COLO829 (cell line): ENCODE measurements around the gene NFIA.

ENCODE experiments used
- DNase-seq: peaks from one replicate; pipeline ENCODE4 v3.0.0; 2012; ENCODE audit warnings: low spot score

The NFIA gene

DNA sequence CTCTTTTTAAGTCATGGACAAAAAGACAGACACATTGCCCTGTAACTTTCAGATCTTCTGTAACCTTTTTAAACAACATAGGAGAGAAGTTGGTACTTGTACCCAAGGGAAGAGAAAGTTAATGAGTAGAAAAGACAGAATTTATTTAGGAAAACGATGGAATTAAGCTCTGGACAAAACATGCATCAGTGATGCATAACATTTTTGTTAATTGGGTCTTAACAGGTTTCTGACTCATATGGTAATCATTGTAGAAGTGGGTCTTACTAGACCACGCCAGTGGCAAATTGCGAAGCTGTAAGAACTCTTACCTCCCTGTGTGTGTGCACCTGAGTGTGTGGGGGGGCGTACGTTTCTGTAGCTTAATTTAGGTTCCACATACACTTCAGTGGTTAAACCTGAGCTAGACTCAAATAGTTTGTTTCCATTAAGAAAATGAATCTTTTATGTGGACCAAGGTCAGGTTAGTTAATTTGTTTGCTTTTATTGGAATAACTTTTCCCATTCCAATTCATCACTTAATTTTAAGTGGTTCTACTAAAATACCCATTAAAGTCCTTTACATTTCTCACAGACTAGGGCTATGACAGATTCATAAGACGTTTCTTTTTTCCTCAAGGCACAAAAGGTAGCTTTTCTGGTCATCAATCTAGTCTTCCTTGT lies 48.1 kb downstream of the NFIA start:
- no peak for DNase-seq

DNA sequence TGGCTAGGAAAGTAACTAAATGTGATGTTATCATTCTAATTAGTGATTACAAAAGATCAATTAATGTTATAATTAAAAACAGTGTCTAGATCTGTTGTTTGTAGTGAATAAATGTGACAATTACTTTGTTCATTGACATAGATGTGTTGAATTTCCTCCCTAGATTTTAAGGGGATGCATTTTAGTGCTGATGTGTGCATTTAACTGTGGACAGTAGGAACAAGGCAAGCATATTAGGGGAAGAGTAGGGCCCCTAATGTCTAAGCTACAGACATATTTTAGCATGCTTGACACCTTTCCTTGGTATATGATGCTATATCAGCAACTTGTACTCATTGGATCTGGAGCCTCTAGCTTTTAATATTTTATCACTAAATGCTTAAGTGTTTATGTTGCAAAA lies 48.9 kb downstream of the NFIA start:
- DNase-seq: no peak

DNA sequence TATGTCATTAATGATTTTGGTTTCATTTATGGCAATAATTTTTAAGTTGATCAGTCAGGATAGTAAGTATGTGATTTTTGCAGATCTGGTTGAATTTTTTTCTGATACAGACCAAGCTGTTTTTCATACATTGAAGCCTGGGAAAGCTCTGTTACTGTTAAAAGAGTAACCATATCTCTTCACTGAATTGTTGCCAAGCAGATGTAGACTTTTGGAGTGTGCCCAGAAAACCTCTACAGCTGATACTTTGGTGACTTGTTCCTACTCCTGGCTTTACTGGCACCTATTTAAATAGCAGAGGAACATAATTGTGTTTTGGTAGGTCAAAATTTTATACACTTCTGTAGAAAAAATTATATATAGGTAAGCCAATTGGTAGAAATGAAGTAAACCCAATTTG lies 49.4 kb downstream of the NFIA start:
- no peak for DNase-seq

DNA sequence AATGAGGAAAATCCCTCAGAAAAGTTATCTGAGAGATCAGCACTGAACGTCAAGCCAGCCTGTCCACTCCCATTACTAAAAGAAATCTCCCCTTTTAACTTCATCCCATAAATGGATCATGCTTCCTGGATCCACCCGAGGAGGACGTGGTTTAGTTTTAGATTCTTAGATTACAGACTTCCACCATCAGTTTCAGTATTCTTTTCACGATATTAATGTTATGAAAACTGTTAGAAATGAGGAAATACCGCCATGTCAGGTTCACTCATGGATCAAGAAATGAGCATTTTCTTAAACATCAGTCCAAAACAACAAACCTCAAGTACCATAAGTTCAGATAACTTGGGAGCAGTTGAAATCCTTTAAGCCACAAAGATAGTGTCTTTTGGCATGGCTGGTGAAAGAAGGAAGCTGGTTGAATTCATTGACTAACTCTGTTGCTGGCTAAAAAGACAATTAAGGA lies 49.8 kb downstream of the NFIA start:
- DNase-seq: no peak

DNA sequence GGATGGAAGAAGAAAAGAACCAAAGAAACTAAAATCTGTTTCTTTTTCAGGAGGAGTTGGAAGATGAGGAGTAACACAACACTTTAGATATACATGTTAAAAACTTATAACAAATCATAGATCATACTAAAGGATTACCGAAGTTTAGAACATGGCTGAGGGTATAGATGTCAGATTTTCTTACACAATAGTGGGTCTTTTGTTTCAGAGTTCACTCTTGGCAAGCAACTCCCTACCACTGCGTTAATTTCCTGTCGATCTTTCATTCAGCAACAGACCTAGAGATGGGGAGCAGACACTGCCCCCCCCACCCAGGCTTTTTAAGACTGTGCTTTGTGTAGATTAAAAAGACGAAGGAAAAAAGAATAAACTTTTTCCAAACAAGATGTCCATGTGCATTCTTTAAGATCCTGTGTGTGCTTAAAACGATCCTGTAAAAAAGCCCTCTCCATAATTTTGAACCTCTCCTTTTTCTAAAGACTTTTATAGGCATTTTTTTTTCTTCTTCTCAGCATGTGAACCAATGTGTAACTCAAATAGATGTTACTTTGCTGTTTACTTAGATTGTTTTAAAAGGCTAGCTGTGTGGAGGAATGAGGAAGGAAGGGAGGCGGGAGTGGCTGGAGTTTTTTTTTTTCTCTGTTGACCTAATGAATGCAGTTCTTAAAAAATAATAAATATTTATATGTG lies 50.4 kb downstream of the NFIA start:
- peak; percentile 28 for DNase-seq

DNA sequence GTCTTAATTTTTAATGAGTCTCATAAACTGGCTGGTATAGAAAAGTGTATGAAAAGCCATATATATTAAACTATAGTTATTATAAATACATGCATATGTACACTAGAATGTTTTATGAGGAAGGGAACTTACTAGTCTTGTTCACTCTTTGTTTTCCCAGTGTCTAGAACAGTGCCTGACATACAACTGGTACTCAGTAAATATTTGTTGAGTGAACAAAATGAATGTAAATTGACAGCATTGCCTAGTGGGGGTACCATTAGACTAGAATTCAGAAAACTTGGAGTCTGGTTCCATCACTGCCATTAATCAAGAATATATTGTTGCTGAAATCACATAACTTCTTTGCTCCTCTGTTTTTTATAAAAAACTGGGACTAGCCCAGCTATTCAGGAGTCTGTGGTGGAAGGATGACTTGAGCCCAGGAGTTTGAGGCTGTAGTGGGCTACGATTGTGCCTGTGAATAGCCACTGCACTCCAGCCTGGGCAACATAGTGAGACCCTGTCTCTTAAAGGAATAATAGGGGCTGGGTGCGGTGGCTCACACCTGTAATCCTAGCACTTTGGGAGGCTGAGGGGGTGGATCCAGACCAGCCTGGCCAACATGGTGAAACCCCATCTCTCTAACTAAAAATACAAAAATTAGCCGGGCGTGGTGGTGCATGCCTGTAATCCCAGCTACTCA lies 51.1 kb downstream of the NFIA start:
- no peak for DNase-seq

DNA sequence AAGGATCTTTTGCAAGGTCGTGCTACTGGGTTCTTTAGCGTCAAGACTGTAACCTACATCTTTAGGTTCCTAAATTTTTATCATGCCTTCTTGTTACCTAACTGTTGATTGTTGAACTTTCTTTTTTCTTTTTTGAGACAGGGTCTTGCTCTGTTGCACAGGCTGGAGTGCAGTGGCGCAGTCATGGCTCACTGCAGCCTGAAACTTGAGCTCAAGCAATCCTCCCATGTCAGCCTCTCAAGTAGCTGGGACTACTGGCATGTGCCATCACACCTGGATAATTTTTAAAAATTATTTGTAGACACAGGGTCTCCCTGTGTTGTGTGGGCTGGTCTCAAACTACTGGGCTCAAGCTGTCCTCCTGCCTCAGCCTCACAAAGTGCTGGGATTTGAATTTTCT lies 52.9 kb downstream of the NFIA start:
- DNase-seq: no peak

DNA sequence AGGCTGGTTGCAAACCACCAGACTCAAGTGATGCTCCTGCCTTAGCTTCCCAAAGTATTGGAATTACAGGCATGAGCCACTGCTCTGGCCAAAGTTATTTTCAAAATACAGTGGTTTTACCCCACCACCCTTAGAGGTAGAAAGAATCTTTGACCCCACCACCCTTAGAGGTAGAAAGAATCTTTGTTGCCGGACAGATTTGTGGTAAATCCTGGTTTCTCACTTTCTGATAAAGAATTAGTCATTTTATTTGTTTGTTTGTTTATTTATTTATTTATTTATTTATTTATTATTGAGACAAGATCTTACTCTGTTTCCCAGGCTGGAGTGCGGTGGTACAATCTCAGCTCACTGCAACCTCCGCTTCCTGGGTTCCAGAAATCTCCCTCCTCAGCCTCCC lies 55.9 kb downstream of the NFIA start:
- DNase-seq: no peak

DNA sequence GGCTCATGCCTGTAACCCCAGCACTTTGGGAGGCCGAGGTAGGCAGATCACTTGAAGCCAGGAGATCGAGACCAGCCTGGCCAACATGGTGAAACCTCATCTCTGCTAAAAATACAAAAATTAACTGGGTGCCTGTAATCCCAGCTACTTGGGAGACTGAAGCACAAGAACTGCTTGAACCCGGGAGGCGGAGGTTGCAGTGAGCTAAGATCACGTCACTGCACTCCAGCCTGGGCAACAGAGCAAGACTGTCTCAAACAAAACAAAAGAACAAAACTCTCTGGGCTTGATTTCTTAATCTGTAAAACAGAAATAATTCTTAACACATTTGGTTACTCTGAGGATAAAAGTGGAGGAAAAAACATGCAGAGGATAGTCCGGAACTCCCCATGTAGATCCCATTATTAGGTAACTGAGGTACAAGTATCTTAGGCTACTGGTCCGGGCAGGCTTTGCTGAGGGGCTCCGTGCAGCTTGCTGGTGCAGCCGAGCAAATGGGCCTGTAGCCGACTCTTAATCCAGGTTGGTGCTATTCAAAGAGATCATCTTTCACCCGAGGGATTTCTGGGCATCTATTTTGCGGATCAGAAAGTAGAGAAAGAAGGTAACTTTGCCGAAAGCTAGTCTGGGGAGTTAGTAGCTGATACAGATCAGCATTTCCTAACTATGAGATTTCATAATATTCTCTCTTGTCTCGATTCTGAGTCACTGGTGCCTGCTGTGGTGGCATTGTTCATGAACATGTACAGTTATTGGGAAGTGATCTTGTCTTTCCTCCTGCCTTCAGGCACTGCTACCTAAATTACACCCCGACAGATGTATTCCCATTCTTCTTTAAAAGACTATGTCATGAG lies 56.8 kb downstream of the NFIA start:
- peak; percentile 27 for DNase-seq

DNA sequence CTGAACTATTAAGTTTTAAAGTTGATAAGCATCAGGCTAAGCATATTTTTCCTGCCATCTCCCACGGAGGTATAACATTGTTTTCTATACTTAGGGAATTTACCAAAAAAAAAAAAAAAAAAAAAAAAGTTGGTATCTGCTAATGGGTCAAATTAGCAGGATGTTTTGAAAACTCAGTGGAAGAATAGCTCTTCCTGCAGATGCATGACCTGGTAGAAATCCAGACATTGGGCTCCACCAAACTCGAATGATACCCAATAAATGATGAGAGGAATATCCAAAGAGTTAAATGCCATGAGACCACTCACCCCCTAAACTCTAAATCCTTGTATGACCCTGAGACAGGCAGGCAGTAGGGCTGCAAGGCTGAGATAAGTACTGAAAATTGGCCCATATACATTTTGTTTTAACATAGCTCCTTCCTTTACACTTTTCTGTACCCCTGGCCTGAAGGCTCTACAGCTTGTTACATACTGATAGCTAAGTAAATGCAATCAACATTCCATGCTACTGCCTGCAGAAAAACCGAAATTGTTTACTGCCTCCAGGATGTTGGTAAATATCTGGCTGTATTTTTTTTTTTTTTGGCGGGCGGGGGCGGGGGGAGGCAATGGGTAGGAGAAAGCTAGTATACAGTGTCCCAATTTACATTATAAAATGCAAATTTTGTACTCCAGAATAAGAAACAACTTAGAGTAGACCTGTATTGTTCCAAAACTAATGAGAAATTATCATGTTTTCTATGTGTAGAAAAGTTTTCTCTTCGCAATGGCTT lies 57.6 kb downstream of the NFIA start:
- DNase-seq: no peak

DNA sequence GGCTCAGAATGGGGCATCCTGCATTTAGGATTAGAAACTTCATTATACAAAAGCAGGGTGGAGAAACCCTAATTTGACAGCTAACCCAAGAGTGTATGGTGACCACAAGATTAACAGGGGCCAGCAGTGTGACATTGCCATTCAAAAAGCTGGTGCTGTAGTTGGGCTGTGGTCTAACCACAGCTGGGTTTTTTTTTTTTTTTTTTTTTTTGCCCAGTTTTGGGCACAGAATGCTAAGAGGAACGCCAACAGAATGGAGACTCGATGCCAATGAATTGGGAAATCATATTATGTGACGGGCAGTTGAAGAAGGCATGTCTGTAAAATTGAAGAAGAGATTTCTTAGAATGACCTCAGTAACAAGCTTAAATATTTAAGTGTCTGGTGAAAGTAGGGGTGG lies 58.4 kb downstream of the NFIA start:
- no peak for DNase-seq

DNA sequence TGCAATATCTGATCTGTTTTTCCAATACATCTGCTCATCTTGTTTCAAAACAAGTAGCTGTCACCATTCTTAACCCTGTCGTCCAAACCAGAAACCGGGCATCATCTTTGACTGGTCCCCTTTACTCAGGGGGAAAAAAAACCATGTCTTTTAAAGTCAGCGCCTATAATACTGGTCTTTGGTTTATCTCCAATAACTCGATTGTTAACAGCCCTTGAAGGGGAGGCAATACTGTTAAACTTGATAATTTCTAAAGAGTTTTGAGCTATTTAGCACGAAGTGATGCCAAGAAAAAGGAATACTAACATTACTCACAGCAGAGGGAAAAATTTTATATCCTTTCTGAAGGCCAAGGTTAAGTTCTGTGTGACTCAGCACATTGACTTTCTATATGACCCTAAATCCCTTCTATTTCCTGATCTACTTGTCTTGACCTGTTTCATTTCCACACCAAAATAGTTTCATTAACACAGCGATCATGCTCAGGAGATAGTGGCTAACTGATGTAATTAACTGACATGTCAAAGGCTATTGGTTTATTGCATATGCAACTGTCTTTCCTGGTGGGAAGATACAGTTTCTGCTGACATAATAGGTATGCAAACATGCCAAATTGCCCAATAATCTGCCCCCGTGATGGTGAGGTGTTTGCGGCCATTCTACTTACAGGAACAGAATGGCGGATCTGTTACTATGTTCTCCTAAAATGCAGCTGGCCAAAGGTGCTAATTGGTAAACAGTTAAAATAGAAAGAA lies 59.1 kb downstream of the NFIA start:
- DNase-seq: peak; percentile 9

DNA sequence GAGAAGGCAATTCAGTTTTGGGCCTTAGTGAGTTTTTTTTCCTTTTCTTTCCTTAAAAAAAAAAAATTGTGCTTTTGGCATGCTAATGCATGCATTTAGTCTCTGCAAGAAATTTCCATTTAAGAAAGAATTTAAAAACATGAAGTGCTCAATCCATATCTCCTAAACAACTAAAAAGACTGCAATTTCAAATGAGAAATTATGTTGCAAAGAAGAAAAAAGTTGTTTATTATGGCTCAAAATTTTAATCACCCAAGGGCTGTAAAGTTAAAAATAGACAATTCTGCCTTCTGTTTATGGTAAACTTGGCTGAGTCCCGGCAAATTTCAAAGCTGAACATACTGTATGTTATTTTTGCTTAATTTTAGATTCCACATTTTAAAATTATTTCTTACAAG lies 59.7 kb downstream of the NFIA start:
- no peak for DNase-seq

DNA sequence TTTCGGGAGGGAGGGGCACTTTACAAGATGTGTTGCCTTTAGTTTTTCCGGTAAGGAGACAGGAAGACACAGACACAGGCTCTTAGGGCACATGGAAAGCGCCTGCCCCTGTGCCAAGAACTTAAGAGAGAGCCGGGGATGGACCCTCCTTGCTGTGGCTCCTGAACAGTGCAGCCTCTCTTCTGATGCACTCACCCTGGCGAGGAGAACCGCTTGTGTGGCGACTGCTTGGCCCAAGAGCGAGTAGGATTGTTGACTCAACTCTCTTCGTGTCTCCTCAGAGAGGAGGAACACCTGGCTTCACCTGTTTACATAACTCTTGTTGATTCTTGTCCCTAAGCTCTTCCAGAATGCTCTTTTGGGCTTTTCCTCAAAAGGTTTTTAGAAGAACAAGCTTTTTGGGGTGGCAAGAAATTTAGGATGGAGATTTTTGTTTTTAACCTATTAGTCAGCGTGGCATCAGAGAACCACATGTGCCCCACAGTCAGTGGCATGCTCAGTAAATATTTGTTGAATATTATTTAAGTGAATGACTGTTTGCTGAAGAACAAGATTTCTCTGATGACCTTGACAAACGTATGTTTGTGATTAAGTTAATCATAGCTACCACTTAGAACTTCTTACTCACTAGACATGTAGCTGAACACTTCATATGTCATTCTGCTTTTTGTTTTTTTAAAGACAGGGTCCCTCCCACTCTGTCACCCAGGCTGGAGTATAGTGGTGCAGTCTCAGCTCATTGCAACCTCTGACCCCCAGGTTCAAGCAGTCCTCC lies 60.6 kb downstream of the NFIA start:
- no peak for DNase-seq

DNA sequence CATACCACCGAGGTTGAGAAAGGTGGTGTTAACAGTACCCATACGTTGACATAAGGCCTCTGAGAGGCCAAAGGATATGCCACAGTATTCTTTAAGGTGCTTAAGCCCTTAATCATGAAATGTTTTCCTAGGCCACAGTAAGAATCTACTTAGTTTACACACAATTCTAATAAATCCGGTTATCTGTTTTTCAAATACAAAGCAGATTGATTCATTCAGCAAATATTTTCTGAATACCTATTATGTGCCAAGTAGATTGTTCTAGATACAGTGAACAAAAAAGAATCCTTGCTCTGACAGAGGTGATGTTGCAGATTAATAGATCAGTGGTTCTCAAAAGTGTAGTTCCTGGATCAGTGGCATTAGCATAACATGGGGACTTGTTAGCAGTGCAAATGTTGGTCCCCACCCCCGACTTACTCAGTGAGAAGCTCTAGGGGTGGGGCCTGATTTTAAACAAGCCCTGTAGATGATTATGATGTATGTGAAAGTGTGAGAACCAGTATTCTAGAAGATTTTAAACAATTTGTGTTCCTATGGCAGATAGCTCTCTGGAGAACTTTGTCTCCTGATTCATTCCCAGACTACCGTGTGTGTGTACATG lies 61.6 kb downstream of the NFIA start:
- DNase-seq: no peak

DNA sequence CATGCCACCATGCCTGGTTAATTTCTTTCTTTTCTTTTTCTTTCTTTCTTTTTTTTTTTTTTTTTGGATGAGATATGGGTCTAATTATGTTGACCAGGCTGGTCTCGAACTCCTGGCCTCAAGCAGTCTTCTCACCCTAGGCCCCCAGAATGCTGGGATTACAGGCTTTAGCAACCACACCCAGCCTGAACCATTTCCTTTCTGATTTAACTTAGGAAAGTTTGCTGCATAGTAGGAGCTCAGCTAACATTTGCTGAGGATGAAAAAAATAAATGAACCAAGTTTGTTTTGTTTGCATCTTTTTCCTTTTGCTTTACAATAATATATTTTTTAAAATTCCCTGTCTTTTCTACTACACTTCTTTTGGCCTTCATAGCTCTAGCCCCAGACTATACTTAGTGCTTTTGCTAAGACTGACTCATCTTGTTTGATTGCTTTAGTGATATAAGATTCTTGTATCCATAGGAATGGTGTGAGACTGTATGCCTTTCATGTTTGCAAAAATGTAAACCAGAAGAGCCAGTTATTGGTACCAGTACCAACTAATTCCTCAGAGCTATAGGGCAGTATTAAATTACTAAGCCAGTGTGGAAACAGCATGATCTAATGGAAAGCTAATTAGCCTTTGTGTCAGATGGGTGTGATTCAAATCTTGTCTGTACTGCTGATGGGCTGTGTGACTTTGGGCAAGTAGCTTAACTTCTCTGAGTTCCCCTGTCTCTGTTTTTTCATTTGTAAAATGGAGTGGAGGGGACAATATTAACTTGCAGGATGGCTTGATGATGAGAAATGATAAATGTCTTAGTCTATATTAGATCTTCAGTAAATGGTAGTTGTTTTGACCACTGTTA lies 66.9 kb downstream of the NFIA start:
- DNase-seq: no peak

DNA sequence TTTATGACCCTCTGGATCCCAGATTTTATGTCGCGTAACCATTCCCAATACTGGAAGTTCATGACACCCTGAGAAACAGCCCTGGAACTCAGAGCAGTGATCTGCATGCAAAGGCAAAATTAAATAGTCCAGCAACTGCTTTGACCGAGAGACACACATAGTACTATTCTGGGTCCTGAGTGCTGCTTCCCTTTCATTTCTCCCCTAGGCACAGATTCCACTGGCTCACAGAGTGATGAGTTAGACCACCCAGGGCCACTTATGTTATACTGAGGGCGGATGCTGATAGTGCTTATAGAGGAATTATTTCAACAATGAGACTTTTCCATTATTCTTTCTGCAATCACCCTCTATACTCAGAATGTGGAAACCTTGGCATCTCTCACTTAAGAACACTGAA lies 69.2 kb downstream of the NFIA start:
- DNase-seq: no peak

DNA sequence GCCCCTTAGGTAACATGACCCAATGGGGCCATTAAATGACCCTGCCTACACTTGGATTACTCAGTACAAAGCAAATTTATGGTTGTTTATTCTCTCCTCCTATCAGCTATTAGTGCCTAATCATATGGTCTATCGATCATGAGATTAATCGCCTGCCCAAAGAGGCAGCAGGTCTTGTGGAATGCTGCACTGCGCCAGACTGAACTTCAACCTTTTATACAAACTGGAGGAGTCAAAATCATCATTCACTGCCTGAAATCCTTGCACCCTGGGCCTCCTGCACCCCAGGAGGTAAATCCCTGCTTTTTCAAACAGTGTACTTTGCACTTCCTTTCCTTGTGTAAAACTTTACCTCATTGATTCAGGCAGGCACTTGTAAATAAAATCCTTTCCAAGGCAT lies 69.7 kb downstream of the NFIA start:
- DNase-seq: no peak
